GM23248 (cell line): ENCODE data around the gene ACIN1. TPM values are rescaled to one million over a fixed set of nuclear protein-coding genes. Genes with fewer than 3 reads are reported as not detected.

ENCODE experiments used
- DNase-seq: peaks from one replicate; pipeline ENCODE4 v3.0.0-alpha.2; 2015
- H2AFZ ChIP-seq: fragments of 200-600 bp; sonication (generic); 2 replicates; pipeline ENCODE4 v1.6.1; 2016; ENCODE audit warnings: antibody characterized with exemption
- H3F3A ChIP-seq: fragments of 200-600 bp; sonication (generic); 2 replicates; pipeline ENCODE4 v1.6.1; 2016; ENCODE audit warnings: mild to moderate bottlenecking, antibody characterized with exemption, mixed run types; ENCODE audit not compliant: insufficient read depth
- H3K27ac ChIP-seq: fragments of 200-600 bp; sonication (generic); 2 replicates; pipeline ENCODE4 v1.5.1; 2016; ENCODE audit warnings: mild to moderate bottlenecking
- H3K27me3 ChIP-seq: fragments of 200-600 bp; sonication (generic); replicated peaks from 2 replicates; pipeline ENCODE4 v1.6.1; 2016; ENCODE audit warnings: mild to moderate bottlenecking; ENCODE audit not compliant: insufficient read depth
- H3K36me3 ChIP-seq: fragments of 200-600 bp; sonication (generic); 2 replicates; pipeline ENCODE4 v1.6.1; 2016; ENCODE audit warnings: low read depth, mild to moderate bottlenecking
- H3K4me1 ChIP-seq: fragments of 200-600 bp; sonication (generic); 2 replicates; pipeline ENCODE4 v1.6.1; 2016; ENCODE audit warnings: mild to moderate bottlenecking; ENCODE audit not compliant: insufficient read depth
- H3K4me2 ChIP-seq: fragments of 200-600 bp; sonication (generic); one replicate; pipeline ENCODE4 v1.6.1; 2016; ENCODE audit warnings: mild to moderate bottlenecking; ENCODE audit not compliant: unreplicated experiment
- H3K4me3 ChIP-seq: fragments of 200-600 bp; sonication (generic); 2 replicates; pipeline ENCODE4 v1.5.1; 2016; ENCODE audit warnings: mild to moderate bottlenecking
- H3K79me2 ChIP-seq: fragments of 200-600 bp; sonication (generic); 2 replicates; pipeline ENCODE4 v1.6.1; 2016; ENCODE audit warnings: mild to moderate bottlenecking; ENCODE audit not compliant: insufficient read depth
- H3K9ac ChIP-seq: fragments of 200-600 bp; sonication (generic); 2 replicates; pipeline ENCODE4 v1.6.1; 2016; ENCODE audit warnings: mild to moderate bottlenecking
- H3K9me2 ChIP-seq: fragments of 200-600 bp; sonication (generic); 2 replicates; pipeline ENCODE4 v1.6.1; 2016; ENCODE audit warnings: mixed run types, mild to moderate bottlenecking, moderate library complexity; ENCODE audit not compliant: insufficient read depth
- H3K9me3 ChIP-seq: fragments of 200-600 bp; sonication (generic); one replicate; pipeline ENCODE4 v1.6.1; 2017; ENCODE audit warnings: low read depth
- H4K20me1 ChIP-seq: fragments of 200-600 bp; sonication (generic); 2 replicates; pipeline ENCODE4 v1.6.0; 2016; ENCODE audit not compliant: insufficient read depth
- EZH2 ChIP-seq: fragments of 200-600 bp; sonication (generic); IDR thresholded peaks from 2 replicates; pipeline ENCODE4 v1.6.1; 2018; ENCODE audit warnings: antibody characterized with exemption, mild to moderate bottlenecking; ENCODE audit not compliant: insufficient read depth, poor library complexity, severe bottlenecking
- EZH2phosphoT487 ChIP-seq: fragments of 200-600 bp; sonication (generic); IDR thresholded peaks from 2 replicates; pipeline ENCODE4 v1.6.1; 2018; ENCODE audit warnings: antibody characterized with exemption, moderate library complexity, mild to moderate bottlenecking, low read depth; ENCODE audit not compliant: insufficient read depth
- WGBS, 2 experiments: methylation state at CpG; one replicate each; pipeline ENCODE4 v1.1.6; 2015 to 2017; ENCODE audit warnings: low lambda C conversion rate in 2 of 2, low coverage in 1 of 2; ENCODE audit errors: missing lambda C conversion rate in 2 of 2; 5-methylcytosine and 5-hydroxymethylcytosine counted together
- in situ Hi-C: fragments of 300-500 bp; cut with MboI; formaldehyde crosslinking; loops from 2 replicates; pipeline ENCODE4 v1.15.0; 2020
- polyA plus RNA-seq: library from polyadenylated mRNA; unstranded; fragments of >200 nt; fragmentation: Nextera tagmentation; extraction: Ambion mirVana; gene quantifications from 2 replicates; pipeline ENCODE4 v1.2.1, GENCODE V29; 2016
- total RNA-seq: library from RNA; depleted of rRNA; stranded (reverse); fragments of >200 nt; shearing (Covaris generic); gene quantifications from 2 replicates; pipeline ENCODE4 v1.2.3, GENCODE V29; 2014

The ACIN1 gene
- total and polyA plus RNA-seq, 2 experiments from 2014 or later: 35.5 to 63.7 TPM

DNA sequence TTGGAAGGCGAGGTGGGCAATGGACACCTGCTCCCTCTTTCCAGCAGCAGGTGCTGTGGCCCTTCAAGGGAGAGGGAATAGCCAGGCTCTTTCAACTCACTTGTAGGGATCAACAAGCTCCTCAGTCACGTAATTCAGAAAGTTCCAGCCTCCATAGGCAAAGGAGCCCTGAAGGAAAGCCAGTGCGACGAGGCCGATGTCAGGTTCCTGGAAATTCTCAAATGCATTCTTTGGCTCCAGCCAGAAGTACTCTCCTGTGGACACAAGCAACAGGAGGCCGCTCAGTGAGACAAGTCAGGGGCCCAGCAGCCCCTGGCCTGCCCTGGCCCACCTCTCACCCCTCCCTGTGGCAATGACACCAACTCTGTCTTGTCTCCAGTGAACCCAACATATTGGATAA lies 45.4 kb upstream of the ACIN1 start:
- no peak overlapping the region for H3K4me2 ChIP-seq
- no peaks in the 10 kb centered on the region for H3K9me2 ChIP-seq
- 94 to 97% methylated on average over 6 of the region's 6 CpGs for WGBS, 2 experiments
- TF ChIP-seq EZH2phosphoT487: no peak
- TF ChIP-seq EZH2: no peak
- no peak for DNase-seq
- H3K36me3 ChIP-seq: no peaks in the 10 kb centered on the region
- H3K9ac ChIP-seq: no peak overlapping the region
- no peaks in the 10 kb centered on the region for H4K20me1 ChIP-seq
- no peaks in the 10 kb centered on the region for H3K9me3 ChIP-seq
- H3K27me3 ChIP-seq: no peaks in the 10 kb centered on the region
- no peaks in the 10 kb centered on the region for H3K79me2 ChIP-seq
- peaks cover 19% of the 10 kb centered on the region for H3K4me1 ChIP-seq
- H3K4me3 ChIP-seq: no peak overlapping the region
- in situ Hi-C loops: no loop called here
- no peak overlapping the region for H3K27ac ChIP-seq
- H2AFZ ChIP-seq: no peak overlapping the region
- peaks cover 7% of the 10 kb centered on the region; the same call in 1 of the 2 replicates for H3F3A ChIP-seq

DNA sequence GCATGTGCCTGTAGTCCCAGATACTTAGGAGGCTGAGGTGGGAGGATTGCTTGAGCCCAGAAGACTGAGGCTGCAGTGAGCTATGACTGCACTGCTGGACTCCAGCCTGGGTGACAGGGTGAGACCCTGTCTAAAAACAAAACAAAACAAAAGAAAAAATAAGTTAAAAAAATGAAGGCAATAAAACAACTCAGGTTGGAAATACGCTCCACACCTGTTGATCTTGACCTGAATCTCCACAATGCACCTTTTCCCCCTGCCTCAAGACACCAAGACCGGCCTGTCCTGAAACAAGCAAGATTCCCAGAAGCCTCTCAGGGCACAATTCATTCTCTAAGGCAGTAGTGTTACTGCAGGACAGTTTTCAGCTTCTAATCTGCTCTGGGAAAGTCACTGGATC lies 44.9 kb upstream of the ACIN1 start:
- Histone ChIP-seq H3K27ac (no peak overlapping the region), H3F3A (peaks cover 7% of the 10 kb centered on the region; the same call in 1 of the 2 replicates), H3K36me3 (no peaks in the 10 kb centered on the region), H3K4me2 (no peak overlapping the region), H3K9ac (no peak overlapping the region), H3K4me3 (no peak overlapping the region), H2AFZ (no peak overlapping the region), H3K79me2 (no peaks in the 10 kb centered on the region), H3K4me1 (peaks cover 19% of the 10 kb centered on the region), H3K9me3 (no peaks in the 10 kb centered on the region), H4K20me1 (no peaks in the 10 kb centered on the region), H3K27me3 (no peaks in the 10 kb centered on the region), H3K9me2 (no peaks in the 10 kb centered on the region)
- no peak for TF ChIP-seq EZH2
- TF ChIP-seq EZH2phosphoT487: no peak
- in situ Hi-C loops: no loop called here
- no peak for DNase-seq
- WGBS, 2 experiments: 96 to 98% methylated on average over 2 of the region's 2 CpGs

DNA sequence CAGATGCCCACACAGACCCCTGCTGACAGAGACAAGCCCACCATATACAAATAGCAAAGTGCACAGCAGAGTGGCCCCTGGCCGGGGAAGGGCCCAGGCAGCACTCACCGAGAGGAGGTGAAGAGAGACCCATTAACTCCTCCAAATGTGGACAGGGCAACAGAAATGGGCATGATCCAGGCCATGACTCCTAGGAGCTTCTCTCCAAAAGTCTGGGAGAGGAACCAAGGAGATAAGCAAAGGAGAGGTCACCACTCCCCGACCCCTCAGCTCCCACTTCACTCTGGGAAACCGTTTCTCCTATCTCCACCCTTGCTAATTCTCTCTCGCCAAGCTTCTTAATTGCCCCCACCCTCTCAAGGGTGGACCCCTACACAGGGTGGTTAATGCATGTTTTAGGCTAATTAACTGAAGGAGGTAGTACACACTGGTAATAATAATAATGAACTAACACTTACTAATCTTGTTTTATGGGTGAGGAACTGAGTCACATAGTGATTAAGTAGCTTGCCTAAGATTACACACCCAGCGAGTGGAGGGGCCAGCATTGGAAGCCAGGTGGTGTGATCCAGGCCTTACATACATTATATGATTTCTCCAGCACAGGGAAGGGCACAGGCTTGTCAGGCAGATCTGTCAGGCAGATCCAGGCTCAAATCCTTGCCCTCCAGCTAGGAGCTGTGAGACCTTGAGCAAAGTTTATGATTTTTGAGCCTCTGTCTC lies 43.0 kb upstream of the ACIN1 start:
- Histone ChIP-seq H3K79me2 (no peaks in the 10 kb centered on the region), H3F3A (no peaks in the 10 kb centered on the region), H3K27ac (no peak overlapping the region), H3K9me2 (no peaks in the 10 kb centered on the region), H3K36me3 (no peaks in the 10 kb centered on the region), H3K4me3 (no peak overlapping the region), H3K4me1 (peaks cover 19% of the 10 kb centered on the region), H4K20me1 (no peaks in the 10 kb centered on the region), H3K9ac (no peak overlapping the region; the same call in 1 of the 2 replicates), H3K9me3 (no peaks in the 10 kb centered on the region), H3K4me2 (peak overlapping the region; percentile 16), H3K27me3 (no peaks in the 10 kb centered on the region), H2AFZ (no peak overlapping the region)
- TF ChIP-seq EZH2 (no peak), EZH2phosphoT487 (no peak)
- in situ Hi-C loops: no loop called here
- WGBS, 2 experiments: 73 to 79% methylated on average over 6 of the region's 6 CpGs
- peak; percentile 64 for DNase-seq

DNA sequence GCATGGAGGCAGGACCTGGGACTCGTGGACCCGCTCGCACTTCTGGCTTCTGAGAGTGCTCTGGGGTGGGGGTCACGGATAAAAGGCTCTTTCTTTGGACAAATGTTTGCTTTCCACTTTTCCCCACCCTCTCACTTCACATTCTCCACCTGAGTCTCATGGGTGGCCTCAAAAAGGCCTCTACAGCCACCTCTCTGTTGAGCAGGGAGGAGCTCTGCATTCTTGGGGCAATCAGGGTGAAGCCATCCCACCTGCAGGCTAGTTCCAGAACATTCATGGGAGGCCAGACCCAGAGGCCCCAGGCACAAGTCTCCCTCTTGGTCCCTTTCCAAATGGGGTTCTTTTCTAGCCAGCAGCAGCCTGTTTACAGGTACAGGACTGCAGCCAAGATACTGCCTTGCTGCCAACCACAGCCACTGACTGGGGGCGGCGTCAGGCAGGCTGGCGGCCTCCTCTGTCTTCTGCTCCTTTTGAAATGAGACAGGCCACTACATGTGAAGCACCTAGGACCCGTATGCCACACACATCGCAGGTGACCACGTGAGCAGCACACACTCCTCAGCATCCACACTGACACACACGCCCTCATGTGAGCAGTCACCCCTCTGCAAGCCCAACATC lies 42.4 kb upstream of the ACIN1 start:
- no peaks in the 10 kb centered on the region for H3K27me3 ChIP-seq
- no peaks in the 10 kb centered on the region for H3K9me2 ChIP-seq
- no peak overlapping the region for H3K9ac ChIP-seq
- no peak for DNase-seq
- no peaks in the 10 kb centered on the region for H3K9me3 ChIP-seq
- peaks cover 17% of the 10 kb centered on the region for H3K4me1 ChIP-seq
- no peaks in the 10 kb centered on the region for H4K20me1 ChIP-seq
- H3K27ac ChIP-seq: no peak overlapping the region
- no peak overlapping the region for H3K4me2 ChIP-seq
- TF ChIP-seq EZH2 (no peak), EZH2phosphoT487 (no peak)
- H3K36me3 ChIP-seq: no peaks in the 10 kb centered on the region
- no peaks in the 10 kb centered on the region for H3K79me2 ChIP-seq
- H3K4me3 ChIP-seq: no peak overlapping the region
- H3F3A ChIP-seq: no peaks in the 10 kb centered on the region
- no peak overlapping the region for H2AFZ ChIP-seq
- 92 to 95% methylated on average over 11 of the region's 11 CpGs for WGBS, 2 experiments
- in situ Hi-C loops: no loop called here
